H9 (cell line): ENCODE results near the gene RPS26. TPM values are rescaled to one million over a fixed set of nuclear protein-coding genes. Genes with fewer than 3 reads are reported as not detected.
"Not testable (repeated sequence)": the region's sequence is repeated elsewhere in the genome, so short reads cannot be mapped to it uniquely, and the experiment has no call there.

Experiments used
- DNase-seq: peaks from one replicate; pipeline ENCODE4 v3.0.0-alpha.2; 2017
- H2AFZ ChIP-seq: one replicate; pipeline ENCODE4 v1.6.1; 2013; ENCODE audit warnings: mild to moderate bottlenecking, low read length, control low read depth, moderate library complexity
- H2AK5ac ChIP-seq: 2 replicates; pipeline ENCODE4 v1.6.1; 2013; ENCODE audit warnings: low read length, control low read depth, mixed read lengths; ENCODE audit not compliant: insufficient read length
- H2BK120ac ChIP-seq: one replicate; pipeline ENCODE4 v1.6.1; 2013; ENCODE audit warnings: low read depth, mild to moderate bottlenecking, low read length, control low read depth, inconsistent platforms; ENCODE audit not compliant: poor library complexity, severe bottlenecking
- H2BK12ac ChIP-seq: 2 replicates; pipeline ENCODE4 v1.6.1; 2013; ENCODE audit warnings: low read length, control low read depth, mixed read lengths, low read depth; ENCODE audit not compliant: insufficient read length
- H2BK15ac ChIP-seq: 2 replicates; pipeline ENCODE4 v1.6.1; 2013; ENCODE audit warnings: low read depth, low read length, control low read depth
- H2BK20ac ChIP-seq: one replicate; pipeline ENCODE4 v1.6.1; 2013; ENCODE audit warnings: low read depth, mild to moderate bottlenecking, low read length, control low read depth, inconsistent platforms; ENCODE audit not compliant: poor library complexity, severe bottlenecking
- H2BK5ac ChIP-seq: 2 replicates; pipeline ENCODE4 v1.6.1; 2013; ENCODE audit warnings: low read length, control low read depth, mixed read lengths; ENCODE audit not compliant: insufficient read length
- H3K14ac ChIP-seq: 2 replicates; pipeline ENCODE4 v1.6.1; 2013; ENCODE audit warnings: low read length, control low read depth; ENCODE audit not compliant: insufficient read depth
- H3K18ac ChIP-seq: 2 replicates; pipeline ENCODE4 v1.6.1; 2013; ENCODE audit warnings: low read depth, mild to moderate bottlenecking, mixed read lengths, low read length, control low read depth; ENCODE audit not compliant: insufficient read length
- H3K23ac ChIP-seq: 2 replicates; pipeline ENCODE4 v1.6.1; 2013; ENCODE audit warnings: low read length, control low read depth, mixed read lengths, low read depth; ENCODE audit not compliant: insufficient read length
- H3K23me2 ChIP-seq: 2 replicates; pipeline ENCODE4 v1.6.1; 2013; ENCODE audit warnings: low read depth, mild to moderate bottlenecking, mixed read lengths, low read length, control low read depth; ENCODE audit not compliant: insufficient read length, poor library complexity, severe bottlenecking
- H3K27ac ChIP-seq: 2 replicates; pipeline ENCODE4 v1.5.1; 2013; ENCODE audit warnings: low read length, control low read depth, mixed read lengths, low read depth; ENCODE audit not compliant: insufficient read length
- H3K27me3 ChIP-seq: 2 replicates; pipeline ENCODE4 v1.6.1; 2013; ENCODE audit warnings: low read length, control low read depth, inconsistent platforms; ENCODE audit not compliant: insufficient read depth
- H3K4ac ChIP-seq: 2 replicates; pipeline ENCODE4 v1.6.1; 2013; ENCODE audit warnings: low read depth, mild to moderate bottlenecking, control low read depth, inconsistent platforms, low read length, moderate library complexity
- H3K4me1 ChIP-seq: 2 replicates; pipeline ENCODE4 v1.6.1; 2013; ENCODE audit warnings: low read length, control low read depth, inconsistent platforms; ENCODE audit not compliant: insufficient read depth
- H3K4me2 ChIP-seq: 2 replicates; pipeline ENCODE4 v1.6.1; 2013; ENCODE audit warnings: low read length, control low read depth, mixed read lengths; ENCODE audit not compliant: insufficient read length, insufficient read depth
- H3K56ac ChIP-seq: 2 replicates; pipeline ENCODE4 v1.6.1; 2013; ENCODE audit warnings: low read depth, mild to moderate bottlenecking, mixed read lengths, low read length, control low read depth; ENCODE audit not compliant: insufficient read length
- H3K79me1 ChIP-seq: 2 replicates; pipeline ENCODE4 v1.6.1; 2013; ENCODE audit warnings: low read depth, mild to moderate bottlenecking, moderate library complexity, low read length, control low read depth, inconsistent platforms; ENCODE audit not compliant: insufficient read depth, poor library complexity, severe bottlenecking
- H3K79me2 ChIP-seq: 2 replicates; pipeline ENCODE4 v1.6.1; 2013; ENCODE audit warnings: low read length, control low read depth, inconsistent platforms; ENCODE audit not compliant: insufficient read depth
- H3K9ac ChIP-seq: 2 replicates; pipeline ENCODE4 v1.6.1; 2013; ENCODE audit warnings: low read length, control low read depth, mixed read lengths; ENCODE audit not compliant: insufficient read length; ENCODE audit errors: extremely low read depth
- H3K9me3 ChIP-seq: one replicate; pipeline ENCODE4 v1.6.1; 2013; ENCODE audit warnings: low read depth, low read length, inconsistent platforms; ENCODE audit not compliant: control insufficient read depth
- H3T11ph ChIP-seq: one replicate; pipeline ENCODE4 v1.6.1; 2013; ENCODE audit warnings: mild to moderate bottlenecking, low read length, control low read depth, inconsistent platforms
- H4K20me1 ChIP-seq: one replicate; pipeline ENCODE4 v1.6.1; 2013; ENCODE audit not compliant: control insufficient read depth, insufficient read length, insufficient read depth
- H4K5ac ChIP-seq: 2 replicates; pipeline ENCODE4 v1.6.1; 2013; ENCODE audit warnings: low read depth, mild to moderate bottlenecking, mixed read lengths, low read length, control low read depth; ENCODE audit not compliant: insufficient read length
- H4K8ac ChIP-seq: replicated peaks from 2 replicates; pipeline ENCODE4 v1.6.1; 2013; ENCODE audit warnings: low read length, control low read depth, mixed read lengths, low read depth; ENCODE audit not compliant: insufficient read length
- H4K91ac ChIP-seq: 2 replicates; pipeline ENCODE4 v1.6.1; 2013; ENCODE audit warnings: low read depth, mild to moderate bottlenecking, moderate library complexity, mixed read lengths, low read length, control low read depth; ENCODE audit not compliant: insufficient read length
- H3K27ac Mint-ChIP-seq, 3 experiments: 2 replicates in 2 of 3; 3 replicates in 1 of 3; pipeline ENCODE4 v1.8.0; 2020 to 2021; ENCODE audit warnings: mixed read lengths in 3 of 3, mild to moderate bottlenecking in 1 of 3, moderate library complexity in 1 of 3
- H3K27me3 Mint-ChIP-seq: 2 replicates; pipeline ENCODE4 v1.8.0; 2021; ENCODE audit warnings: low read depth, mild to moderate bottlenecking, moderate library complexity, mixed read lengths
- H3K36me3 Mint-ChIP-seq, 3 experiments: 2 replicates in 2 of 3; 3 replicates in 1 of 3; pipeline ENCODE4 v1.8.0; 2020 to 2021; ENCODE audit warnings: low read depth in 3 of 3, mixed read lengths in 3 of 3; ENCODE audit not compliant: insufficient read depth in 1 of 3
- H3K4me1 Mint-ChIP-seq, 2 experiments: 2 replicates each; pipeline ENCODE4 v1.8.0; 2020; ENCODE audit warnings: mixed read lengths in 2 of 2
- H3K4me3 Mint-ChIP-seq, 2 experiments: 2 replicates in 1 of 2; 3 replicates in 1 of 2; pipeline ENCODE4 v1.8.0; 2020 to 2021; ENCODE audit warnings: mild to moderate bottlenecking in 2 of 2, mixed read lengths in 2 of 2, moderate library complexity in 1 of 2
- H3K9me3 Mint-ChIP-seq, 2 experiments: 2 replicates in 1 of 2; 3 replicates in 1 of 2; pipeline ENCODE4 v1.8.0; 2020; ENCODE audit warnings: mild to moderate bottlenecking in 2 of 2, mixed read lengths in 2 of 2, moderate library complexity in 1 of 2
- WGBS: extraction: QIAGEN DNeasy Blood & Tissue Kit; methylation state at CpG from one replicate; pipeline ENCODE4 v1.1.7; 2013; ENCODE audit warnings: missing lambda C conversion rate, low lambda C conversion rate, mixed read lengths; ENCODE audit not compliant: insufficient read length; ENCODE audit errors: extremely low coverage; 5-methylcytosine and 5-hydroxymethylcytosine counted together
- total RNA-seq: library from RNA; stranded (reverse); gene quantifications from 2 replicates; pipeline ENCODE4 v1.2.1, GENCODE V29; 2021

Gene RPS26
- total RNA-seq, 1 experiment from 2014 or later: 51.9 TPM

- H3T11ph ChIP-seq, H3K18ac ChIP-seq, H3K14ac ChIP-seq, H2BK15ac ChIP-seq, H3K27ac ChIP-seq, H2BK120ac ChIP-seq, H3K4me3 Mint-ChIP-seq, H3K27me3 ChIP-seq, H4K91ac ChIP-seq, H3K56ac ChIP-seq, H3K27me3 Mint-ChIP-seq, H2AK5ac ChIP-seq, H3K4me1 ChIP-seq, H3K79me1 ChIP-seq, H4K8ac ChIP-seq, H3K4me2 ChIP-seq, H4K20me1 ChIP-seq, H3K4ac ChIP-seq, H3K9me3 ChIP-seq, H4K5ac ChIP-seq, H3K79me2 ChIP-seq, H3K23me2 ChIP-seq, H3K9me3 Mint-ChIP-seq, H2BK12ac ChIP-seq, DNase-seq, H3K23ac ChIP-seq, H3K9ac ChIP-seq, H2AFZ ChIP-seq, H2BK5ac ChIP-seq, H2BK20ac ChIP-seq: not testable (repeated sequence)
- Mint-ChIP-seq H3K4me1 (peaks cover 6 to 11% of the 10 kb centered on the region in 2 experiments; a peak in 3 of 4 replicates), H3K36me3 (peaks cover 23 to 47% (median 43%) of the 10 kb centered on the region in 3 experiments), H3K27ac (peak overlapping the region in 2 of 3 experiments; percentile 68 to 88; a peak in 2 of 7 replicates)
- WGBS: no CpG with 5 or more reads among the region's 33 CpGs
Observed at GRCh38 chr12:55999999-56000540, 41.6 kb upstream of the RPS26 start.
